HG03135 (cell line): Measurements from ENCODE around the gene SF3B1.
"Not testable (repeated sequence)": the region's sequence is repeated elsewhere in the genome, so short reads cannot be mapped to it uniquely, and the experiment has no call there.

Experiments
- ATAC-seq: cut with Tn5 transposase; IDR thresholded peaks from one replicate; pipeline ENCODE4 v1.9.1; 2021; ENCODE audit warnings: mild to moderate bottlenecking, moderate library complexity; ENCODE audit not compliant: unreplicated experiment

Gene SF3B1

GRCh38 chr2:197434541-197435513, at the start of gene SF3B1:
TSS of gene SF3B1 (minus strand) at chr2:197435028. CDS start at chr2:197434999, 29 bp downstream.
- peak; percentile 95 for ATAC-seq

GRCh38 chr2:197484248-197484647, 49.4 kb upstream of the SF3B1 start:
- not testable (repeated sequence) for ATAC-seq

DNA sequence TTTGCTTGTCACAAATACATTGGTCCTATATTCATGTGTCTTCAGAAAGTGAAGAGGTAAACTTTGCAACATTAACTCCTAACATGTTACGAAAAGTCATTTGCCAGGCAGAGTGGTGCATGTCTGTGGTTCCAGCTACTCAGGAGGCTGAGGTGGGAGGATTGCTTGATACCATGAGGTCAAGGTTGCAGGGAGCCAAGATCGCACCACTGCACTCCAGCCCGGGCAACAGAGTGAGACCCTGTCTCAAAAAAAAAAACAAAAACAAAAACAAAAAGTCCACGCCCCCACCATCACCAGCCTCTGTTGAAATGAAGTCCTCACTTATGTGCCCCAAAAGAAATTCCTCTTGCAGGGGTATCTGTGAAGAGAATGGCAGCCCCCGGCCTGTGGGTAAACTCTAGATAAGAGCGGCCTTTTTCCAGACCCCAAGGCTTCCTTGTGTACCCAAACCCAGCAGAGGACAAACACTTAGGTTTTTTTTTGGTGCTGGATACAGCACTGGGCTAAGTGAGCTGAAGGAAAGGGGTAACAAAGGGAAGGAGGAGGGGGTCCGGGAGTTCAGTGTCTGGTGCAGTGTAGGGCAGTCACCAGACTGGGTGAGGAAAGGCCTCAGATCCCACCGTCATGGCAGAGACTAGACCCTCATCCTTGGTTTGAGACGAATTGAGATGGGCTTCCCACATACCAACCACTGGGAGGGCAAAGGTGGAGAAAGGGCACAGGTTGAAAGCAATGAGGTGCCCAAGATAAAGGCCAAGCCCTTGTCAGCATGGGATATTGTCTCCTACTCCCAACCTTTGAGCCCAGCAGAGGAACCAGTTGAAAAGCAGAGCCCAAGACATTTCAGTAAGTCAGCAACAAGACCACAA, 45.6 kb upstream of the SF3B1 start:
- ATAC-seq = no peak

- ATAC-seq = no peak
Observed at GRCh38 chr2:197477797-197478196, 43.0 kb upstream of the SF3B1 start.

- no peak for ATAC-seq
Observed at GRCh38 chr2:197472166-197472565, 37.3 kb upstream of the SF3B1 start.

DNA sequence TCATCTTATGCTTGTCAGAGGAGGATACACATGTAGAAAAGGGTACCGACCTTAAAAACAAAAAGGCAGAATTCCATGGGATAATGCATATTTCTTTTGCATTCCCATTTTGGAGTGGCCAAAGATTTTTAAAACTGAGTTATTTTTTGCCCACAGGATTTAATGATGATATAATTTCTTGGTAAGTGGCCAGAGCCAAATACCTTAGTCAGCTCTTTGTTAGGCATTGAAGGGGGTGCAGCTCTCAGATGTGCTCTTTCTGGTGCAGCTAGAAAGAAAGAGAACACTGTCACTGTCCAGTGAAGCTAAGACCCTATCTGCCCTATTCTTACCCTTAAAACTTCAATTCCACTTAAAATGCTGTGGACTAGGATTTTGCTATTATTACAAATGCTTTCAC, 29.3 kb upstream of the SF3B1 start:
- no peak for ATAC-seq

DNA sequence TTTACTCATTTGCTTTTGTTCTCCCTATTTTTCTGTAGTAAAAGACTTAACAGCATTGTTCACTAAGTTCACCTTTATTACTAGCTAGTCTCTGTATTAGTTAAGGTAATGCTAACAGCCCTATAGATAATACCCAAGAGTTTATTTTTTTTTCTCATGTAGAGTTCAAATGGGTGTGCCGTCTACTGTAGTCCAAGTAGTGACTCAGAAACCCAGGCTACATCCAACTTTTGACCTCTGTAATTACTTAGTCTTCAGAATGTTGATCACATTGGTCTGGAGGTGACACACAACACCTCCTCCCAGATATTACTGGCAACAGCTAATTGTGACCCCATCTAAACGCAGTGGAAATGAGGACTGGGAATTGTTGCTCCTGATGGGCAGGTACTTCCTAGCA, 26.2 kb upstream of the SF3B1 start:
- no peak for ATAC-seq

DNA sequence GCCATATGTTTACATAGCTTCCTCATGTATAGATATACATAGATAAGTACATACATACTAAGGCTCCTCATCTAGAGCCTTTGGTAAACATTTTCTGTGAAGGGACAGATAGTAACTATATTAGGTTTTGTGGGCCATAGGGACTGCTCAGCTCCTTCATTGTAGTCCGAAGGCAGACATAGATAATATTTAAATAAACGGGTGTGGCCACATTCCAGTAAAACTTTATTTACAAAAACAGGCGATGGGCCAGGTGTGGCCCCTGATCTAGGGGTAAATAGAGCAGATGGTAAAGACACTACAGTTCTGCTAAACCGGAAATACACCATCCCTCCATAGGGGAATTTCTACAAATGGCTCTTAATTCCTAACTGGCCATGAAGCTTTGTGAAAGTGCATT, 25.8 kb upstream of the SF3B1 start:
- ATAC-seq = no peak

DNA sequence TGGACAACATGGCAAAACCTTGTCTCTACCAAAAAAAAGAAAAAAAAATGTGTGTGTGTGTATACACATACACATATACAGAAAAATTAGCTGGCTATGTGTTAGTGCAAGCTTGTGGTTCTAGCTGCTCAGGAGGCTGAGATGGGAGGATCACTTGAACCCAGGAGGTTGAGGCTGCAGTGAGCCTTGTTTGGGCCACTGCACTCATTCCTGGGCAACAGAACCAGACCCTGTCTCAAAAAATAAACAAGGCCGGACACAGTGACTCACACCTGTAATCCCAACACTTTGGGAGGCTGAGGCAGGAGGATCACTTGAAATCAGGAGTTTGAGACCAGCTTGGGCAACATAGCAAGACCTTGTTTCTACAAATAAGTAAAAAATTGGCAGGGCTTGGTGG, 20.6 kb upstream of the SF3B1 start:
- ATAC-seq = no peak

DNA sequence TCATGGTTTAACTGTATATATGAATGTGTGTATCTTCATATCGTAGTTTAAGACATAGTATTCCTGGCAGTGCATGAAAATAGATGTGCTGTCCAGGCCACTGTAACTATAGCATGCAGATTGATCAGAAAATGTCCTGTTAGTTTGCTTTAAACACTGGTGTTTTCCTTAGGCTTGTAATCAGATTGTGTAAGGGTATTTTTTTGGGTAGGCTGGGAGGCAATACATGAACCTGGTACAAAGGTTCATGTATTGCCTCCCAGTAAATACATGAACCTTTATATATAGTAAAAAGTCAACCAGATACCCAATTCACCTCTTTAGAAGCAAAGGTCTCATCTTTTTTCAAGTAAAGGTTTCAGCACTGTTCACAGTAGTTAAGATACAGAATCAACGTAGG, 20.1 kb upstream of the SF3B1 start:
- ATAC-seq = no peak

DNA sequence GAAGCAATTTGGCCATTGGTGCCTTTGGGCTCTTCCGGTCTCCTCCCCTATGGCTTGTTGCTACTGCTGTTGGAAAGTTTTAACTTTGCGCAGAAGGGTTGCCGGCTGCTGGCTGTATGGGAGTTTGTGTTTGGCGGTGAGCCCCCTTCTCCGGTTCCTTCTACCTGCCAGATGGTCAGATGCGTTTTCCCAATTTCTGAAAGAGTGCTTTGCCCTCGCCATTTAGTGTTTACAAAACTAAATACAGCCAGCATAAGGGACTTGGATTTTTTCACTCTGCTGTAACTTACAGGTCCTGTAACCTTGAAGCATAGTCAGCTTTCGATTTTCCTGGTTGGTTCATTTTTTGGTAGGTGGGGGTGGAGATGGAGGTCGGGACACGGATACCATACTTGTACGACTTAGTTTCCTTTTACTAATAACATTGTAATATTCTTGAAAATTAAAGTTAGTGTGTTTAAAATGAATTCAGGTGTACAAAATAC, 19.1 kb upstream of the SF3B1 start:
- ATAC-seq = peak; percentile 36

- peak; percentile 93 for ATAC-seq
Observed at GRCh38 chr2:197453123-197453913, 18.5 kb upstream of the SF3B1 start, which contains the start of gene COQ10B. TSS of gene COQ10B (plus strand) at chr2:197453552. CDS start at chr2:197453561, 9 bp downstream.

DNA sequence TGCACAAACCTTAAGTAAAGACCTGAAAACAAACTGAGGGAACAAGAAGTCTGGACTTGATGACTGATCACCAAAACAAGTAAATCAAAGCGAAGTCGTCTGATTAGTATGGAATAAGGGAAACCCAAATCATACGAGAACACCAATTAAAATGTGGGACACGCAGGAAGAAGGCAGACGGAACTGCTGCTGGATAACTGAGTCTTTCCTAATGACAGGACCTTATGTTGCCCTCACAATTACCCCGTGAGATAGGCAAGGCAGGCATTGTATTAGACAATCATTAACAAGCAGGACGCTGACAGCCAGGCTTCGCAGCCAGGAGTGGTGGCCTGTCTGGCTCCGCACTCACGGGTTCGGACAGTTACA, 17.9 kb upstream of the SF3B1 start:
- ATAC-seq = no peak

DNA sequence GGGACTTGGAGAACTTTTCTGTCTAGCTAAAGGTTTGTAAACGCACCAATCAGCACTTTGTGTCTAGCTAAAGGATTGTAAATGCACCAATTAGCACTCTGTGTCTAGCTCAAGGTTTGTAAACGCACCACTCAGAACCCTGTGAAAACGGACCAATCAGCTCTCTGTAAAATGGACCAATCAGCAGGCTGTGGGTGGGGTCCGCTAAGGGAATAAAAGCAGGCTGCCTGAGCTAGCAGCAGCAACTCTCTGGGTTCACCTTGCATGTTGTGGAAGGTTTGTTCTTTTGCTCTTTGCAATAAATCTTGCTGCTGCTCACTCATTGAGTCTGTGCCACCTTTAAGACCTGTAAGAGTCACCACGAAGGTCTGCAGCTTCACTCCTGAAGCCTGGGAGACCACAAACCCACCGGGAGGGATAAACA, 16.1 kb upstream of the SF3B1 start:
- not testable (repeated sequence) for ATAC-seq

DNA sequence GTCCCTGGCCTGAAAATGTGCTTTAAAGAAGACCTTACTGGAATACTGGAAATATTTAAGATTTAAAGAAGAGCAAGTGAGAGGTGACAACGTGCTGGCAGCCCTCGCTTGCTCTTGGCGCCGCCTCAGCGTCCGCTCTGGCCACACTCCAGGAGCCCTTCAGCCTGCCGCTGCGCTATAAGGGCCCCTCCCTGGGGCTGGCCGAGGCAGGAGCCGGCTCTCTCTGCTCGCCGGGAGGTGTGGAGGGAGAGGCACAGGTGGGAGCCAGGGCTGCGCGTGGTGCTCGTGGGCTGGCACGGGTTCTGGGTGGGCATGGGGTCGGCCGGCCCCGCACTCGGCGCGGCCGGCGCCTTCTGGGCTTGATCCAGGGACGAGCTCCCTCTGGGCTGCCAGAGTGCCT, 15.6 kb upstream of the SF3B1 start:
- no peak for ATAC-seq

GRCh38 chr2:197446844-197447243, 12.0 kb upstream of the SF3B1 start:
- no peak for ATAC-seq

DNA sequence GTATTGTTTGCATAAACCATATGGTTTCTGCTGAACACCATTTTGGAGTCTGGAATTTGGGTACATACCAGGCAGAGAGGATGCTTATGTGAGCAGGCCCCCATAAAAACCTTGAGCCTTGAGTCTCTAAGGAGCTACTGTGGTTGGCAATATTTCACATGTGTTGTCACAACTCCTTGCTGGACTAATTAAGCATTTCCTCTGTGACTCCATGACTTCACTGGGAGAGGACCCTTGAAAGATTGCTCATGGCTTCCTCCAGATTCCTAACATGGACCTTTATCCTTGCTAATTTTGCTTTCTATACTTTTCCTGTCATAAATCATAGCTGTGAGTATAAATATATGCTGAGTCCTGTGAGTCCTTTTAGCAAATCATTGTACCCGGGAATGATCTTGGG, 10.9 kb upstream of the SF3B1 start:
- ATAC-seq = no peak

DNA sequence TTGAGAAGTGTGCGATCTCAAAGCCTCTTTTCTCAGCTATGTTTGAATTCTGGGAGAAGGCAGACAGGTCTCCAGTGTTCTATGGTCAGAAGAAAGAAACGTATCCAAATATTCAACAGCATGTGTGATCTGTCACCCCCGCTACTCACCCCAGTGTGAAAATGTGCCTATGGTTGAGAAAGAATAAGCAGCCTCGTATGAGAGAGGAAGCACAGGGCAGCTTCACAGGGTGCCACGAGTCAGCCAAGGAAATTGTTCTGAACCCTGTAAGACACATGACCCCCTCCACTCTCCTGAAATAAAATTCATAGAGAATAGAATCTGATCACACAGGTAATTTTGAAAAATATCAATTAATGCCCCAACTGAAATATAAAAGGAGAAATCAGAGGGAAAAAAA, 8.0 kb upstream of the SF3B1 start:
- ATAC-seq = no peak

DNA sequence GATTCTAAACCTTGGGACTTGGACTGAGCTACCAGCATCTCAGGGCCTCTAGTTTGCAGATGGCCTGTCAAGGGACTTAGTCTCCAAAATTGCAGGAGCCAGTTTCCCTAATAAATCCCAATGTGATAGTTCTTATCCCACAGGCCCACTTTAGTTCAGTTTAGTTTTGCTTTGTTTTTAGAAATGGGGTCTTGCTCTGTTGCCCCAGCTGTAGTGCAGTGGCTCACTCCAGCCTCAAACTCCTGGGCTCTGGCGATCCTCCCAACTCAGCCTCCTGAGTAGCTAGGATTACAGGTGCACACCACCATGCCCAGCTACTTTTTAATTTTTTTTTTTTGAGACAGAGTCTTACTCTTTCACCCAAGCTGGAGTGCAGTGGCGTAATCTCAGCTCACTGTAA, 2.6 kb upstream of the SF3B1 start:
- no peak for ATAC-seq

DNA sequence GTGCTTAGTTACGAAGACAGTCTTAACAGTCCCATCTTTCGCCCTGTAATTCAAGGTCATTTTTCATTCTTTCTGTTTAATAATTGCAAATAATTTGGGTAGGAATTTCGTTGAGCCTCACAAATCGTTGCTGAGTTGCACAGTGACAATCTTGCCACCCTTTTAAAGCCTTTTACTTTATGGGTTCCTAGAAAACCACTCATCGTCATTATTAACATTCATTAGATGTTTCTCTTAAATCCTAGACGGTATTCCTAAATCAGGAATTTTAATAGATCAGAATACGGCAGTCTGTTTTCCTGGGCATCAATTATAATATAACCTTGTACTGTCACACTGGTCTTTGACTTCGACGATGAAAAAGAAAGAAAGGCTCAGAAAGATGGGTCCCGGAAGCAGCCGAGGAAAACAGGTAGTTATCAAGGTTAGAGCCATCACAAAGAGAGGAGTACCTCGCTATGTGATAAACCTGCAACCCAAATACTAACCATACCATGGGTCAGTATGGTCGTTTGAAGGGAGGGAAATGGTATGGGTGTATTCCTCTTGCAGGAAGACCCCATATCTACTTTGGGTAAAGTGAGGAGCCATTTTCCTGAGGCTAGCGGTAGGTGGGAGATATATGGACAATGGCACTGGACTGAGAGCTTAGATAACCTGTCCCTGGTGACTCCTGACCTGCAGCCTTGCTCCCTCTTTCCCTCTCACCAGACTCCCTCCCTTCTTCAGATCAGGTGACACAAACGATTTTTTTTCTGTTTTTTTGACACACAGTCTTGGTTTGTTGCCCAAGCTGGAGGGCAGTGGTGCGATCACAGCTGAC, 981 bp upstream of the SF3B1 start:
- peak; percentile 2 for ATAC-seq
